ENCODE measurements around the gene RNF207. TPM values are rescaled to one million over a fixed set of nuclear protein-coding genes. Genes with fewer than 3 reads are reported as not detected.
A peak's percentile ranks its signal among the peaks of the same experiment; 100 is the strongest.

RNF207 gene
- total RNA-seq, 1 experiment from 2014 or later: 6.4 TPM

- DNase-seq (ENCODE audit: low spot score): no peak
- TF ChIP-seq EZH2 (IDR thresholded peaks at IDR 0.05; ENCODE audit: borderline replicate concordance, low read depth, low read length, poor library complexity, severe bottlenecking): no peak
- TF ChIP-seq, protein P1, sequence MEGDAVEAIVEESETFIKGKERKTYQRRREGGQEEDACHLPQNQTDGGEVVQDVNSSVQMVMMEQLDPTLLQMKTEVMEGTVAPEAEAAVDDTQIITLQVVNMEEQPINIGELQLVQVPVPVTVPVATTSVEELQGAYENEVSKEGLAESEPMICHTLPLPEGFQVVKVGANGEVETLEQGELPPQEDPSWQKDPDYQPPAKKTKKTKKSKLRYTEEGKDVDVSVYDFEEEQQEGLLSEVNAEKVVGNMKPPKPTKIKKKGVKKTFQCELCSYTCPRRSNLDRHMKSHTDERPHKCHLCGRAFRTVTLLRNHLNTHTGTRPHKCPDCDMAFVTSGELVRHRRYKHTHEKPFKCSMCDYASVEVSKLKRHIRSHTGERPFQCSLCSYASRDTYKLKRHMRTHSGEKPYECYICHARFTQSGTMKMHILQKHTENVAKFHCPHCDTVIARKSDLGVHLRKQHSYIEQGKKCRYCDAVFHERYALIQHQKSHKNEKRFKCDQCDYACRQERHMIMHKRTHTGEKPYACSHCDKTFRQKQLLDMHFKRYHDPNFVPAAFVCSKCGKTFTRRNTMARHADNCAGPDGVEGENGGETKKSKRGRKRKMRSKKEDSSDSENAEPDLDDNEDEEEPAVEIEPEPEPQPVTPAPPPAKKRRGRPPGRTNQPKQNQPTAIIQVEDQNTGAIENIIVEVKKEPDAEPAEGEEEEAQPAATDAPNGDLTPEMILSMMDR (conservative IDR thresholded peaks at IDR 0.05; ENCODE audit: low read depth, low read length): no peak
- ChIA-PET POLR2A (ENCODE audit: low non-redundant PET) (no interaction called here), CTCF (interaction anchor here (0.6 kb wide), 1 partner anchor 671 kb away, joined by 4 read pairs; no protein-coding TSS in a partner anchor)
- Histone ChIP-seq H3K4me1 (ENCODE audit: insufficient read depth, low read length, poor library complexity, severe bottlenecking) (peaks cover 21% of the 10 kb centered on the region), H3K4me3 (ENCODE audit: low read depth, low read length, poor library complexity, severe bottlenecking) (no peak overlapping the region), H3K9me3 (ENCODE audit: low read depth, low read length, poor library complexity, severe bottlenecking) (no peaks in the 10 kb centered on the region), H3K27me3 (replicated peaks; ENCODE audit: insufficient read depth, low read depth, low read length, poor library complexity) (no peaks in the 10 kb centered on the region), H3K27ac (ENCODE audit: low read depth, low read length, poor library complexity, severe bottlenecking) (no peak overlapping the region), H3K36me3 (ENCODE audit: insufficient read depth, low read length, poor library complexity, severe bottlenecking) (no peaks in the 10 kb centered on the region)
- intact Hi-C loops (cut with micrococcal nuclease; ENCODE audit: unreplicated experiment): no loop called here
- BruUV-seq (replicated peaks): no TSS peak
Measured at GRCh38 chr1:6207075-6207885, 1.4 kb downstream of the RNF207 start.

GRCh38 chr1:6207921-6208320 is 2.0 kb downstream of the RNF207 start:
- CTCF ChIA-PET: interaction anchor here (0.7 kb wide), 2 partner anchors 25 to 34 kb away, joined by 4 to 5 read pairs; no protein-coding TSS in a partner anchor
- H3K27me3 ChIP-seq (replicated peaks; ENCODE audit: insufficient read depth, low read depth, low read length, poor library complexity): no peaks in the 10 kb centered on the region
- no peak for DNase-seq (ENCODE audit: low spot score)

GRCh38 chr1:6208723-6209660 is 3.1 kb downstream of the RNF207 start:
- intact Hi-C loops (cut with micrococcal nuclease; ENCODE audit: unreplicated experiment): no loop called here
- CTCF ChIA-PET: interaction anchor here (0.7 kb wide), 2 partner anchors 26 to 33 kb away, joined by 4 to 5 read pairs; no protein-coding TSS in a partner anchor
- peak; percentile 79 for DNase-seq (ENCODE audit: low spot score)
- POLR2A ChIA-PET (ENCODE audit: low non-redundant PET): no interaction called here
- Histone ChIP-seq H3K27me3 (replicated peaks; ENCODE audit: insufficient read depth, low read depth, low read length, poor library complexity) (no peaks in the 10 kb centered on the region), H3K9me3 (ENCODE audit: low read depth, low read length, poor library complexity, severe bottlenecking) (no peaks in the 10 kb centered on the region), H3K4me1 (ENCODE audit: insufficient read depth, low read length, poor library complexity, severe bottlenecking) (peaks cover 21% of the 10 kb centered on the region), H3K27ac (ENCODE audit: low read depth, low read length, poor library complexity, severe bottlenecking) (no peak overlapping the region), H3K4me3 (ENCODE audit: low read depth, low read length, poor library complexity, severe bottlenecking) (peak overlapping the region; percentile 45), H3K36me3 (ENCODE audit: insufficient read depth, low read length, poor library complexity, severe bottlenecking) (no peaks in the 10 kb centered on the region)
- BruUV-seq (replicated peaks): no TSS peak
- TF ChIP-seq, protein P1 (conservative IDR thresholded peaks at IDR 0.05; ENCODE audit: low read depth, low read length): peak; percentile 57
- no peak for TF ChIP-seq EZH2 (IDR thresholded peaks at IDR 0.05; ENCODE audit: borderline replicate concordance, low read depth, low read length, poor library complexity, severe bottlenecking)

More at GRCh38 chr1:6207921-6208320, 2.0 kb downstream of the RNF207 start:
- H3K27ac ChIP-seq (ENCODE audit: low read depth, low read length, poor library complexity, severe bottlenecking): no peak overlapping the region
- TF ChIP-seq EZH2 (IDR thresholded peaks at IDR 0.05; ENCODE audit: borderline replicate concordance, low read depth, low read length, poor library complexity, severe bottlenecking): no peak
- TF ChIP-seq, protein P1 (conservative IDR thresholded peaks at IDR 0.05; ENCODE audit: low read depth, low read length): no peak
- H3K9me3 ChIP-seq (ENCODE audit: low read depth, low read length, poor library complexity, severe bottlenecking): no peaks in the 10 kb centered on the region
- BruUV-seq (replicated peaks): no TSS peak
- H3K4me3 ChIP-seq (ENCODE audit: low read depth, low read length, poor library complexity, severe bottlenecking): no peak overlapping the region
- peaks cover 21% of the 10 kb centered on the region for H3K4me1 ChIP-seq (ENCODE audit: insufficient read depth, low read length, poor library complexity, severe bottlenecking)
- no peaks in the 10 kb centered on the region for H3K36me3 ChIP-seq (ENCODE audit: insufficient read depth, low read length, poor library complexity, severe bottlenecking)
- intact Hi-C loops (cut with micrococcal nuclease; ENCODE audit: unreplicated experiment): no loop called here
- POLR2A ChIA-PET (ENCODE audit: low non-redundant PET): no interaction called here
